ENCODE results near the gene STK24.

STK24 gene

DNA sequence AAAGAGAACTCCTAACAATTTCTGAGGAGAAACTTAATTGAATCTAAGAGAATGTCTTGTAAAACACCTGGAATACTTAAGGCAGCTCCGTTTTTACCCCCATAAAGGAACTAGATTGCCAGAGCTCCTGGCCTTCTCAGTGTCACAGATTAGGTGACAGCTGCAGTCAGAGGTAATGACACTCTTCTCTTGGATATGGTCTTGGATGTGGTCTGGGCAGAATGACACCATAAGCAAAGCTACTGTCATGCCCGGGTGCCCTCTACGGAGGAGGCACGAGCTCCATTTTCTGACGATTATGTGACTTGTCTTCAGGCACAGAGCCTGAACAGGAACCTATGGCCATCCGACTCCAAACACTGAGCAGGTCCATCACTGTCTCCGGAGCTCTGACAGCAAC is 46.7 kb downstream of the STK24 start:
- no peak for DNase-seq

DNA sequence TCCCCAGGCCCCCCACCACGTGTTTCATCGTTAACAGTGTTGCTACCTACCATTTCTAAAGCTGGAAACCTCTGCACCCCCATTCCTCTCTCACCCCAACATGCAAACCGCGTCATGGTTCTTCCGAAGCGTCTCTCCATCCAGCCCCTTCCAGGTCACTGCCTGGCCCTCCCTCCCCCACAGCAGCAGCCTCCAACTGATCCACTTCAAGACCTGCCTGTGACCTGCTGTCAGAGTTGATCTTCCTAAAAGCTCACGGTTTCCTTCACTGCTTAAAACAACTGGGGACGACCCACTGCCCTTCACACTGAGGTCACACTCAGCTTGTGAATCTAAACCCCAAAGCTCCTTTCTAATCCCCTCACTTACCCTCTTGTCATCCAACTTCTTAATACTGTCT is 47.7 kb downstream of the STK24 start:
- no peak for DNase-seq

DNA sequence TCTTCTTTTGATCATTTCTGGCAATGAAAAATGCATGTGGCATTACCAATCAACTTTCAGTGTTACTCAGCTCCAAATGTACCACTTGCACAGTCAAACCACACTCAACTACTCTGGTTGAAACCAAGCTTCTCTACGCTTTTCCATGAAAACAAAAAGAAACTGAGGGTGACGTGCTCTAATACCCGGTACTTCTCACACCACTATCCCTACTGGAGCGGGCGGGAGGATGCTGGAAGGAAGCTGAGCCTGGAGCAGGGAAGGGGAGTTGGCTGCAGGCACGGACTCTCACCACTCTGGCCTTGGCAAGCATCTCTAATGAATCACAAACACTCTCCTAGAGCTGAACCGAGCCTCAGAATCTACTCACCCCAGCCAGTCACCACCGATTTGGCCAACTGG is 48.2 kb downstream of the STK24 start:
- no peak for DNase-seq

DNA sequence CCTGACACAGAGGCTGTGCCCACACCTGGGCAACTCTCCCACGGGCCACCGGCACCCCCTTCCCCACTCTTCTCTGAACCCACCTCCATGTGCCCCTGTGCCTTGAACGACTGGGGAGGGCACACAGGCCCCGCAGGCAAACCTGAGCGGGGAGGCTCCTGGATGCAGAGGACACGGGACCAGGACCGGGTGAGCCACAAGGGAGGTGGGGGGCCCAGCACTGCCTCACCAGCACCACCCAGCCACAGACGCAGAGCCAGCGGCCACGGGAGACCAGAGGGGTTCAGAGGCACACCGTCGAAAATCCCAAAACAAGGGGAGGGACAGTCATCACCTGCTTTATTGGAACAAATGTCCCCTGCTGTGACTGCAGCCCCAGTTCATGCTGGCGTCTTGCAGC is 49.4 kb downstream of the STK24 start:
- DNase-seq: no peak

DNA sequence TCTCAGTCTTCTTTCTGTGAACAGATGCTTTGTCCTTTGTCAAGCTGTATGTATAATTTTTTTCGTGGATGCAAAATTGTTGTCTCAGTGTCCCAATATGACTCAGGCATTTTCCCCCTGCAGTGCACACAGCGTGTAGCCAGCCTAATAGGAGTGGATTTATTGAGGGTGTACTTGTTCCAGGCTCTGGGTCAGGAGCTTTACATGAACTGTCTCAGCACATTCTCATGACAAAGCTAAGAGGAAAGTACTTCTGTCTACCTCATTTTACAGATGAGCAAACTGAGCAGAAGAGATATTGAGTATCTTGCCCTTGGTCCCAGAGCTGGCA is 50.8 kb downstream of the STK24 start:
- no peak for DNase-seq

DNA sequence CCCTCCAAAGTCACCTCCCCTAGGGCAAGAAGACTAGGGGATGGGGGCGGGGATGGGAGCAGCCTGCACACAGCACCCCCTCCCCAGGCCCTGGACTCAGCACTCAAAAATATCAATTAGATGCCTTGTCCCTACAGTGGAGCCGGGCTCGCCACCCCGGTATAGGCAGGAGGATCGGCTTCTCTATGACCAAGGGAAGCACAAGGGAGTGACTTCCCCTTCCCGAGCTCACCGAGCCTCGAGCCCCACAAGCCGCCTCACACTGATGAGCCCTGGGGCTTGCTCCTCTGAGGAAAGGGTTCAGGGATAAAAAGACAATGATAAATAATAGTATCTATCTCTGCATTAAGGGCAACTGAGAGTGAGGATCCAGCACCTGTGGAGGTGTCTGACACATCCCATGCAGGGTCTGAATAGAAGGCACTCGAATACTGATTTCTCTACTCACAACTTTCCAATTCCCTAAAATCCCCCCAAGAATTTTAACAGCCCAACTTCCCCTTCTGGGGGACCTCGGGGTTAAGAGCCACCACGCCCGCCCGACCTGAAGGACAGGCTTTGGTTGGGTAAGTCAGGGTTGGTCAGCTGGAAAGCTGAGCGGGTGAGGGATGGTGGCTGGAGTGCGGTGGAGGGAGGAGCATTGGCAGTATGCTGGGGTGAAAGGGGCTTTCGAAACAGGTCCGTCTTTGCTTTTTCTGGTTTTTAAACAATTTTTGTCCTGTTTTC is 51.3 kb downstream of the STK24 start:
- DNase-seq: no peak

DNA sequence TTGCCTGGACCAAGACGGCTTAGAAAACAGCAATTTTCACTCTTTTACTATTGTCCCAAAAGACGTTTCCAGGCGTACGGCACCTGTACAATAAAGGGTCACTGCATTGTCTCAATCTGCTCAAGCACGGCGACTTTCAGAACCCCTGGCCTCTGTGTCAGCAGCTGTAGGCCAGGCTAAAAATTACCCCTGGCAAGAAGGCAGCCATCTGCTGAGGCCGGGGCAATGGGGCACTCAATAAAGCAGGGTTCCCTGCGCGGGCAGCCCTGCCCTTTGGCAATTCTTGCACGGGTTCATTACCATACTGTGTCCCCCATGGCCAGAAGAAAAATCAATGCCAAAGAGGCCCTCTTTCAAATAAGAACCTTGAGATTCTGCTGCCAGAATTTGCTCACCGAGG is 52.1 kb downstream of the STK24 start:
- no peak for DNase-seq

DNA sequence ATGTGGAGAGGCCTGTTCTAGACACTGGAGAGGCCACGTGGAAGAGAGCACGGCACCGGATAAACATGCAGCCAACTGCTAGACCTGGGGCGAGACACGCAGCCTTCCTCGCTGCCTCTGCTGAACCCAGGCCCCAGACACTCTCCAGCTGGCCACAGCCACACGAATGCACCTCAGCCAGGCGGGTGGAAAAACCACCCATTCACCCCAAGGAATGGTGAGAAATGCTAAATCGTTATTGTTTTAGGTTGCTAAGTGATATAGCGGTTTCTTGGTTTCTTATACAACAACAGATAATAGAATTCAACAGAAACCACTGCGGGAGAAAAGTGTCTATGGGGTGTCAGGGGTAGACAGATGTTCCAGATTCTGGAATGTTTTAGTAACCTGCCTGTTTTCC is 52.5 kb downstream of the STK24 start:
- DNase-seq: no peak

DNA sequence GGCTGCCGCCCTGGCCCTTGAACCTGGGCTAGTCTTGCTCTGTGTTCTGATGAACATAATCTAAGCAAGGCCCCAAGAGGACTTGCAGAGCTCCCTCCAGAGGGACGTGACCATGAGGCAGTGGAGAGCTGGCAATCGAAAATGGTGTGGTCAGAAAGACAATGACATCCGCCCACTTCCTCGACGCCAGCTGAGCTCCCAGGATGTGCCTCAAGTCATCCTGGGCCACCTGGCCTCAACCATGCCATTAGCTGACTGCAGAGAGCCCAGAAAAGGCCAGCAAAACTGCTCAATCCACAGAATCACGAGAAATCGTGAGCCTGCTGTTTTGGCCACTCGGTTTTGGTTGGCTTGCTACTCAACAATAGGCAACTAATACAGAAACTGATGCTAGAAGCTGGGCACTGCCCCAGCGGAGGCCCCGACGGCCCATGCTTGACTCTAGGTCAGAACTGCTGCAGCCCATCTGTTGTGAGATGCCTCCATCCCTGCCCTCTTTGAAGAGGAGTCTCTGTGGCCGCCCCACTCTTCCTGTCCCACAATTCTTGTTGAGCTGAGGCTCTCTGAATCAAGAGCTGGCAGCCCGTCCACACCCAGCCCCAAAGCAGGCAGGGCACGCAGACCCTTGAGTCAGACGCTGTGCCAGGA is 53.3 kb downstream of the STK24 start:
- no peak for DNase-seq

DNA sequence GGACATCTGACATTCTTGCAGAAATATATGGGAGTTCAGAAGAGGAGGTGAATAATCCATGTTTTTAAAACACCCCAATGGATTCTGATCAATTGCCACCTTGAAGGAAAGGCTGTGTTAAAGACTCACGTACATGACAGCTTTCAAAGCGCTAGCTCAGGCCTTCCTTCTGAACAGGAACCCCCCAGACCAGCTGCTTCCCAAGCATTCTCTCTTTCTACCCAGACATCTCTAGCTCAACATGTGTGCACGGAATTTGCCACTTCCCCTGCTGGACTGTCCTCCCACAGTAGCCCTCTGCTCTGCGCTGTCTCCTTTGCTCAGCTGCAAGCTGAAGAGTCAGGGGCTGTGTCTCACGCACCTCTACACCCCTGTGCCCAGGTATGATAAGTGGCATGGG is 54.5 kb downstream of the STK24 start:
- no peak for DNase-seq

DNA sequence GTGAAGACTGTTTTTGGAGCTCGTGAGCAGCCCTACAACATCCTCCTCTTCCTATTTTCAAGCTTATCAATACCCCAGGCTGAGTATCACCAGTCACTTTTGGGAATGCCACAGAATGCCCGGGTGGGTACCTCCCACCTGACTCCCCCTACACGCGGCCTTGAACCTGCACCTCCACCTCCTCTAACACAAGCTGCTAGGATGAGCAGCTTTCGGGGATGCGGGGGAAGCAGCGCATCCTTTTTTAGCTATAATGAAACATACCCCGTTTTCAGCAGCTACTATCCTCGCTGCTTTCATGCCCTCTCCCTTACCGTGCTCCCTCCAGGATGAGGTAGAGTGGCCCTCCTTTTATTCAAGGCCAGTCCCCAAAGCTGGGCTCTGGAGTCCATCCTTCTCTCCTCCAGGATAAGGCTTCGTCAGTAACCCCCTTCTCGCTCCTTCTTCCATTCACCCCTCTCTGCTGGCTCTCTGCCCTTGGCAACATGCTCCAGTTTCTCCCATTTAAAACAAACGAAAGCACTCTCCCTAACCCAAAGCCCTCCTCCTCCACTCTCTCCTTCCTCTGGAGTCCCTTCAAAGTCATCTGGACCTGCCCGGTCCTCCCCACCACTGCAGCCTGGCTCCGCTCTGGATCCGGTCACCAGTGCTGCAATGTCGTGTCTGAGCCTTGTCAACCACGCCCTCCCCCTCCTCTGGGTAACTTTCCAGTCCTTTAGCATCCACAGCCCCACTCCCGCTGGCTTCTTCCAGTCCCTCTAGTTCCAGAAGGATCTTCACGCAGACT is 55.3 kb downstream of the STK24 start:
- DNase-seq: no peak

DNA sequence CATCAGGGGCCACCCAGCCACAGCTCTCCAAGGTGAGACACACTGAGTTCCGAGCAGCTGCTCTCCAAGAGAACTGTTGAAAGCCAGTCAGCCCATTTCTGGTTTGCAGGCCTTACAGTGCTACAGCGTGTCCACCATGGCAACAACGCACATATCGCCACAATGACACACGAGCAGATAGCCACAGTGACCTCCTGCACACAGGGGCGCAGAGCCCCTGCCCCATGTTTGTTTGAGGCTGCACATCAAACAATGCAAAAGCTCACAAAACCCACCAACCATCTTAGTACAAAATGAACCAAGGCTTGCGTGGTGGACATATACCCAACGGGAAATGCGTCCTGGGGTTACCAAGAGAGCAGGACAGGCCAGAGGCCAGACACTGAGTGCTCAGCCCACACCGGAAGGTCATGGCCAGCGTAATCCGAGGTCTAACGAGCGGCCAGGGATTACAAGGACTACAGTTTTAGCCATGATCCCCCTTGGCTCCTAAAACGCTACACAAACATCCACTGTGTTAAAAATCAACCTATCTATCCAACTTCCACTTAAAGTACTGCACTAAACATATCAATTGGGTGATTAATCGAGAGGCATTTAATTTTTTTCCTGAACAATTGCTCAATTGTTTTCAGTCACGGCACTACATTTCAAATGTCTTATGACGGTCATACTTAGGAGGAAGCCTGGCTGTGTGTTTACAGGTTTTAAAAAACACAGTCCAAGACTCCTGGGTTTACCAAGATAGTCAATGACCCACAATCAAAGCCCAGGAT is 56.0 kb downstream of the STK24 start:
- no peak for DNase-seq

DNA sequence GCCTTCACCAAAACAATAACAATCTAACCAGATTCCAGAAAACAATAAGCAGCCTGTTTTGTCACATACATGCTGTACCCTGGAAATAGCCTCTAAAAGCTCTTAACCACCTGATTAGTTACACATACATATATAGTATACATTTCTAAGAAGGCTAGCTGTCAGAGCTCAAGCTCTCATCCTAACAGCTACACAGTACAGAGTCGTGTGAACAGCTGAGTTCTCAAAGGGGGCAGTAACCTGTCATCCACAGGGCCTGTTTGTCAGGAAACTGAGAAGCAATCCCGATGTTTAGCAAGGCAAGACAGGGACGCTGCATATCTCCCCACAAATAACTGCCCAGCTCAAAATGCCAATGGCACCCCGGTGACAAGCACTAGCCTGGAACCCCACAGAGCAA is 56.9 kb downstream of the STK24 start:
- no peak for DNase-seq

DNA sequence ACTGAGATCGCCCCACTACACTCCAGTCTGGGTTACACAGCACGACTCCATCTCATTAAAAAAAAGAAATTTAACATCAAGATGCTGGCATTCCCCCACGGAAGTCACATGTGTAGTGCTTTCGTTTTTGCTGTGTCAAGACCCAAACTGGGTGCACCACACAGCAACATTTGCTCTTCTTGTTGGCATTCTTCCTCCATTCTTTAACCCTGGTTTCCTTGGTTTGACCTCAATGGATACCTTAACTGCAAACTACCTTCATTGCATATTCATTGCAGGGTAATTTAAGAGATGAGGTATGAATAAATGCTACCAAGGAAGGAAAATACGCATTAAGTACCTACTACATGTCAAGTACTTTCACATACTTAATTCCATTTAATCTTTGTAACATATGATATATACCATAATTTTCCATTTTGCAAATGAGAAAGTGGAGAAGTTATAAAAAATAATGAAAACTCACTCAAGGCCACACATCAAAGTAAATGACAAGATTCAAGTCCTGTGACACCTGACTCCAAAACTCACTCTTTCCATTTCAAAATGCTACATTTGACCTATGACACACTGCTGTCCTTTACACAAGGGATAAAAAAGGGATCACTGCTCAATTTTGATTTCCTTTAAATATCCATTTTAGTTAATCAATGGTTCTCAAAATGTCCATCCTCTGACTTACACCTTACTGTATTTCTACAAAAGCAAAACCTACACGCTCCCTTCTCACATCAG is 59.2 kb downstream of the STK24 start:
- DNase-seq: no peak

DNA sequence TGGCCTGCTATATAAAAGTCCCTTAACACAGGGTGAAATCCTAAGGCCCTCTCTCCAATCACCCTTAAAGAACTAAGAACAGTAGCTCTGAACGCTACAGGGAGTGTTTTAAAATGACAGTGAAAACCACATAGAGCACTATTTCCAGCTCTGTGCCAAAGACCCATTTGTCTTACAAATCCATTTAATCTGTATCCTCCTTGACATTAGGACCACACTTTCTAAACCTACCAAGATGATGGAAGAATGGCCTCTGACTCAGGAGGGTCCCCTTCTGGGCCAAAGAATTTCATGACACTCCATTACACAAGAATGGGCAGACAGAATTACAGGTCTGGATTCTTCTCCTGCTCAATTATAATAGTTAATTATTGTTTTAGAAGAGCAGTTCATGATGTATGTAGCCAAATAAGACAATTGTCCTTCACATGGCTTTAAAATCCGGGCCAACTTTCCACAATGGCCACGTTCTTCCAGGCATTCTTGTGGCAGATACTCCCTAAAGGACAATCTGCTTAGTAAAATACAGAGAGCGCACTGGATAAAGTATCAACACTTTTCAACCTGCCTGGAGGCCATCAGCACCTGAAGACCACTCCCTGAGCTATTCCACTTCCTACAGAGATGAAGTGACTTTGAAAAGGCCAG is 61.0 kb downstream of the STK24 start:
- no peak for DNase-seq

DNA sequence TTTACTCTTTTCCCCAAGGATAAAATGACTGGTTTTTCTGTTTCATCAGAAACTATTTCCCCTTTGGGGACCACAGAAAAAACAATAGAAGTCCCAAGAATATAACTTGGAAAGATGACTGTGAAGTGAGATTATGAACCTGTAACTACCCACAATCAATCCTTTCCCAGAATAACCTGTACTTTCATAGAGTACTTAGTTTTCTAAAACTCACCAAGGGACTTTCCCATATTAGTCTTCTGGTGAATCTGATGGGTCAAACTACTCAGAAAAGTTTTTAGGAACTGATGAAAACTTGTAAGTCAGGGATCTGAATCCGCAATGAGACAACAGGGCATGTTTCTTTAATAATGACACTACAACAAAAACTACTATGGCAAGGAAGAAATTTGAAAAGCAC is 62.6 kb downstream of the STK24 start:
- DNase-seq: no peak

DNA sequence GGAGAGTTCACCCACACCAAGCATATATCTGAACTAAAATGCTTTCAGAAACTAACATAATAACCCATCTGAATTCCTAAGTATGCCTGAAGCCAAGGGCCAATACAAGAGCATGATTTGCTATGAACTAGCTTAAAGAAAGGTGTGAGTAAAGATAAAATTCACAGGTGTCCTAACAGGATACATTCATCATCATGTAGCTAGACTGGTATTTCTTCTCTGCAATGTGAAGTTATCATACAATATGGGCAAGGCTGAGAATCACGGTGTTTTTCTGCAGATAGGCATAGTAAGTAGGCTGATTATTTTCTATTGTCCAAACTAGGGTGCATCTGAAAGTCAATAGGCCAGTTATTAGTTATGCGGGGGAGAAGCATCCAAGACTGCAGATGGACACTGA is 63.1 kb downstream of the STK24 start:
- DNase-seq: no peak

DNA sequence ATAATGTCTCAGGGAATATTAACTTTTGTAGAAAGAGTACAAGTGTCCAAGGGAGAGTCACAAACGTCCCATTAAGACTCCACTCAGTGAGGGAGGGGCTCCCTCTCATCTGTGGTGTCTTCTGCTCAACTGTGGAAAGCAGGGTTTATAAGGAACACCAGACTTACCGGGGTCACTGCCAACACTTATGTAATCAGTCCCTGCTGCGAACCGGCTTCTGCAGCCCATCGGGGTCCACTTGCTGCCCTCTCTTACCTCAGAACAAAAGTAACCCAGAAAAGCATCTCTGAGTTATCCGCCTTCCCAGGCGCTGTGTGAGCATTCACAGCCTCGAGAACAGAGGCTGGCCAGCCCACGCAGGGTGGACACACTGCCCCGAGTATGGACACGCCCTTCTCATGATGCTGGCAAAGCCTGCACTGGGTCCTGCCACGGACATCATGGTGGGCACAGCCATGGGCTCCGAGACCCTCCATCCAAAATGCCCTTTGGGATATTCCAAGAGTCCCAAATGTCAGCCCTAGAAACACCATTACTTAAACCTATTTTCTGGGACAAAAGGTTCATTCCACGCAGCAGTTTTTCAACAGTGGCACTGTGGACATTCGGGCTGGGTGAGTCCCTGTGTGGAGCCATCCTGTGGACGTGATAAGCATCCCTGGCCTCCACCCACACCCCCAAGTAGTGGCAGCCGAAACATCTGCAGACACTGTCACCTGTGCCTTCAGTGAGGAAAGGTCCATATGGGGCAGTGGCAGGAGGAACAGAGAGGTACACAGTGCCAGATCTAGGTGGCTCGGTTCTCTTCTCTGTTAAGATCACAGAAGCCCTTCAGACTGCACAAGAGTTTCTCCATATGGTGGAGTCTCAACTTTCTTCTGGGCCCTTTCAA is 63.9 kb downstream of the STK24 start:
- no peak for DNase-seq

DNA sequence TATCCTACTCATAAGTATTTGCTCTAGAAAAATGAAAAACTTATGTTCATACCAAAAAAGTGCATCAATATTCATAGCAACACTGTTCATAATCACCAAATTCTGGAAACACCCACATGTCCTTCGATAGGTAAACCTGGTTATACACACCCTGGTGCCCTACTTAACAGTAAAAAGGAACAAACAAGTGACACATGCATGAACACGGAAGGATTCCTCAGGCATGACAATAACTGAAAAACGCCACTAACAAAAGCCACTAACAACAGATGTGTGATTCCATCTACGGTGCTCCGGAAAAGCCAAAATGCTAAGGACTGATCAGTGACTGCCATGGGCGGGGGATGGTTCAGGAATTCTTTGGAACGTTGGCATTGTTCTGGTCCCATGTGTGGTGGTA is 65.5 kb downstream of the STK24 start:
- no peak for DNase-seq

DNA sequence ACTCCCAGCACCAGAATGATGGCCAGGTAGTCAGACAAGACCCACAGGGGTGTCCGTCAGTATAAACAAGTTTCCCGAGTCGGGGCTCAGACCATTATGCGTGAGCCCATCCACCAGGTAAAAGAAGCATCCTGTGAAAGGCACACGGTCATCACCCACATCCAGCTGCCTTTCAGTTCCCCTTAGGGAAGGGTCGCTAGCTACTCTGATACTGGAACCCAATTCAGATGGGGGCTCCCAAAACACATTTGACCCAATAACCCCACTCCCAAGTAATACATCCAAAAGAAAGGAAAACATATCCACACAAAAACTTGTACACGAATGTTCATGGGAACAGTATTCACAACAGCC is 66.8 kb downstream of the STK24 start:
- no peak for DNase-seq

Measured in activated T-cell treated with anti-CD3 and anti-CD28 coated beads, Interleukin-2, amount 50 U/mL, for 1 hour (primary cell).